ENCODE data around the gene DYNLT3.

Gene DYNLT3

DNA sequence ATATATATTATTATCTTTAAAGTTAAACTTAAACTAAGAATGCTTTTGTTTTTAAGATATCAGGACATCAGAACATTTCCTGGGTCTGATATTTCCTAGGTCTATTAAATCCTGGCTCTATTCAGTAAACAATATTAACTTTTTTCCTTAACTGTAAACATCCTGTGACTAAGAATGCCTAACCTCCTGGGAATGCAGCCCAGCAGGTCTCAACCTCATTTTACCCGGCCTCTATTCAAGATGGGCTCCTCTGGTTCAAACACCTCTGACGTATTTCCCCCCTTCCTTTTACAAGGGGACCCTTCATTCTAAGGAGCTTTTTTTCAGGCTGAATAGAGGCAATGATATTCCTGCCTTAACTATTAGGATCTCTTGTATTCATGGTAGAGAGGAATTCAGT is 35.8 kb upstream of the DYNLT3 start:
- DNase-seq (ENCODE audit: low read depth): no peak
- TF ChIP-seq CTCF (IDR thresholded peaks at IDR 0.05; ENCODE audit: low read depth, low read length, missing control alignments): no peak
- no peak overlapping the region for H3K4me3 ChIP-seq (ENCODE audit: low read depth, low read length)
- in situ Hi-C loops (cut with HindIII; ENCODE audit: low sequenced_read_pairs): no loop called here

DNA sequence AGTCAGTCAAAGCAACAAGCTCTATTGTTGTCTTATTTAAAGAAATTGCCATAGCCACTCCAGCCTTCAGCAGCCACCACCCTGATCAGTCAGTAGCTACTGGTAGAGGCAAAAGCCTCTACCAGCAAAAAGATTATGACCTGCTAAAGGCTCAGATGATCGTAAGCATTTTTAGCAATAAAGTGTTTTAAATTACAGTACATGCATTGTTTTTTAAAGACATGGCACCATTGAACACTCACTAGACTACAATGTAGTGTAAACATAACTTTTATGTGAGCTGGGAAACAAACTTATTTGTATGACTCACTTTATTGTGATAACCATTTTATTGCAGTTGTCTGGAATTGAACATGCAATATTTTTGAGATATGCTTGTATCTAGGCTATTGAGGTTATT is 32.3 kb upstream of the DYNLT3 start:
- TF ChIP-seq CTCF (IDR thresholded peaks at IDR 0.05; ENCODE audit: low read depth, low read length, missing control alignments): no peak
- H3K4me3 ChIP-seq (ENCODE audit: low read depth, low read length): no peak overlapping the region
- in situ Hi-C loops (cut with HindIII; ENCODE audit: low sequenced_read_pairs): no loop called here
- DNase-seq (ENCODE audit: low read depth): no peak

- no peak overlapping the region for H3K4me3 ChIP-seq (ENCODE audit: low read depth, low read length)
- in situ Hi-C loops (cut with HindIII; ENCODE audit: low sequenced_read_pairs): no loop called here
- no peak for TF ChIP-seq CTCF (IDR thresholded peaks at IDR 0.05; ENCODE audit: low read depth, low read length, missing control alignments)
- DNase-seq (ENCODE audit: low read depth): no peak
Observed at GRCh38 chrX:37876716-37877115, 29.3 kb upstream of the DYNLT3 start.

- peak; percentile 5 for DNase-seq (ENCODE audit: low read depth)
- TF ChIP-seq CTCF (IDR thresholded peaks at IDR 0.05; ENCODE audit: low read depth, low read length, missing control alignments): no peak
- H3K4me3 ChIP-seq (ENCODE audit: low read depth, low read length): no peak overlapping the region
- in situ Hi-C loops (cut with HindIII; ENCODE audit: low sequenced_read_pairs): no loop called here
Observed at GRCh38 chrX:37875675-37876074, 28.3 kb upstream of the DYNLT3 start.

DNA sequence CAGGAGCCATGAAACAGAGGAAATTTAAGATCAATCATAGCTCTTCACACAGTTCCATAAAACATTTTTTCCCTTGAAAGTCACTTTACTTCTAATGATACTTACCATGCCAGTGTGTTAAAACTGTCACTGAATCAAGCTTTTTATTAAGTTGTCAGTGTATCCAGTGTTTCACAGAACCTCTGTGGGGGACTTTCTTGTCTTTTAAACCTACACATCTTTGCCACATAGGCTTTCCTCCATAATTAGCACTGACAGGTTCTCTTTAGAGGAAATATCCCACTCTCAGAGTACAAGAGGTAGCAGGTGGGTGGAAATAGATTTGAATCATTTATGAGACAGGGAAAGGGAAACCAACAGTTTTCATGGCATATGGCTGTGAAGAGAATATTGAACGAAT is 25.8 kb upstream of the DYNLT3 start:
- H3K4me3 ChIP-seq (ENCODE audit: low read depth, low read length): no peak overlapping the region
- in situ Hi-C loops (cut with HindIII; ENCODE audit: low sequenced_read_pairs): no loop called here
- no peak for TF ChIP-seq CTCF (IDR thresholded peaks at IDR 0.05; ENCODE audit: low read depth, low read length, missing control alignments)
- no peak for DNase-seq (ENCODE audit: low read depth)

DNA sequence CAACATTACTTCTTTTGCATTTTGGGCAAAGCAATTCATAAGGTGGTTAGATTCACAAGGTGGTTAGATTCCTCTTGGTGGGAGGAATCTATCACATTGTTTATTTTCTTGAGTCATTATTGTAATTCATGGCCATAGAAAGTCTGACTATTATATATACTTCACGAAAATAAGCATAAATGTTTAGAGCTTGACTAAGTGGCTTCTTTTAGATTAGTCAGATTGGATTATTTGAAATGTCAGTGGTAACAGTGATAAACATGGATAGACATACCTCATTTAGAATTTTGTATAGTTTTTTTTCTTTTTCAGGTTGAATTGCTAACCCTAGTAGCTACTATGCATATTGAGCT is 24.9 kb upstream of the DYNLT3 start:
- in situ Hi-C loops (cut with HindIII; ENCODE audit: low sequenced_read_pairs): no loop called here
- H3K4me3 ChIP-seq (ENCODE audit: low read depth, low read length): no peak overlapping the region
- no peak for DNase-seq (ENCODE audit: low read depth)
- TF ChIP-seq CTCF (IDR thresholded peaks at IDR 0.05; ENCODE audit: low read depth, low read length, missing control alignments): no peak
